Activated CD4-positive, alpha-beta T cell treated with anti-CD3 and anti-CD28 coated beads, Interleukin-2, Interleukin-6, amounts not matched to agents 100 ng/mL and 50 ng/mL, durations not matched to agents 16 hours and 8 hours (primary cell): ENCODE data around the gene TMEFF2.
"Not testable (repeated sequence)": the region's sequence is repeated elsewhere in the genome, so short reads cannot be mapped to it uniquely, and the experiment has no call there.

Experiments
- DNase-seq: peaks from one replicate; pipeline ENCODE4 v3.0.0-alpha.2; 2020

TMEFF2 gene

DNA sequence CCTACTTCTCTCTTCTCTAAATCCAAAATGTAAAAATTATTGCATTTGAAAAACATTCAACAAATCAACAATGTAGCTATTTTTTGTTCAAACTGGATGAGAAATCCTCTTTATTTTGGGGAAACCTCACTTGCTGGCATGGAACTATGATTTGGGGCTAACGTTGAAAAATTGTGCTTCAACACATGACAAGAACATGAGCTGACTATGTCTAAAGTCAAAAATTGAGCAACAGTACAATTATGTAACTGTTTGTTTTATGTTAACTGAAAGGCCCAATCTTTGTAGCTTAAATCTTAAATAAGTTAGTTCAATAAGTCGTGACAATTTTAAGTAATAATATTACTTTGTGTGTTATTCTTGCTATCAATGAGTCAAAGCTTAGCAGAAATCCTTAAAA lies 67.3 kb downstream of the TMEFF2 start:
- no peak for DNase-seq

- no peak for DNase-seq
These were observed 67.8 kb downstream of the TMEFF2 start for GRCh38 chr2:192126912-192127311.

DNA sequence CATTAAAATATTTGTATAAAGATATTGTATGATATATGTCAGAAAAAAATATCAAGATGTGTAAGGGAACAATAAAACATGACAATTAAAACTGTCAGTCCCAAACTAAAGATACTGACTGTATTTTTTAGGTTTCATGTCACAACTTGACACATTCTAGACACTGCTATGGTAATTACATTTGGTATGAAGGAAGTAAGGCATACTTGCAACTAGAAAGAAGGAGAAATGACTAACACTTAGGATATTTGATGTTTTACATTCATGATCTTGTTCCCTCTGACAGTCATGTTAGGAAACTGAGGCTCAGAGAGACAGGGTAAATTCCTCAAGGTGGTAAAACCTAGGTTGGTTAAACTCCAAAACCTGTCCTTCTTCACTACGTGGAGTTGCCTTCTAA lies 68.3 kb downstream of the TMEFF2 start:
- no peak for DNase-seq

GRCh38 chr2:192124571-192124970 lies 70.2 kb downstream of the TMEFF2 start:
- DNase-seq = no peak

DNA sequence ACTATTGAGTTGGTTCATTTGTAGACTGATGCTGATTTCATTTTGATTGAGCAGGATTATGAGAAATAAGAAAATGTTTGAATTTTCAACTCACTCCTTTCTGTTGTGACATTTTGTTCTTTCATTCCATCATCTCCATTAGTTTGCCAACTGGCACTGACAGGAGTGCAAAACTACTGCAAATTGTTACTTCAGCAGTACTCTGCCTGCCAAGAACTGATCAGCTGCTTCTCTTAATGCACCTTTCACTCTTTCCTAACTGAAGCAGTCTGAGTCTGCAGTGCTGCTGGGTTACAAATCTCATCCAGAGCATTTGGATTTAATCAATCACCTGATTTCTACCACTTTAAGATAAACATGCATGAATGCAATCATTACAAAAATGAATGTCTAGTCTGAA lies 70.9 kb downstream of the TMEFF2 start:
- no peak for DNase-seq

- DNase-seq = no peak
These were observed 71.8 kb downstream of the TMEFF2 start for GRCh38 chr2:192122946-192123345.

DNA sequence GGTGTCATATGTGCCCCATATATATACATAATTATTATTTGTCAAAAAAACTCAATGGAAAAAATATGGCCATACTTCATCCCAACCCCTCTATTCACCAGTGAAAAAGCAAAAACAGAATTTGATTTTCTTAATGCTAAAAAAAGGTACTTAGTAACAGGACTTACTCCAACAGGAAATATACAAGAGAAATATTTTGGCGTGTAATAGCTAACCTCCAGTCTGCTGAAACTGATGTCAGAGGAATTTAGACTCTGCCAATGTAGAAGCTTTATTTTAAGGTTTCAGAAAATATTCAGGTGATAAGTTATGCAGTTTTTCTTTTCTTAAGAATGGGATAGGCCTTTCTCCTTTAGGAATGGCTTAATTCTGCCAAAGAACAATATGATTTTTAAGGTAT lies 72.6 kb downstream of the TMEFF2 start:
- DNase-seq = no peak

DNA sequence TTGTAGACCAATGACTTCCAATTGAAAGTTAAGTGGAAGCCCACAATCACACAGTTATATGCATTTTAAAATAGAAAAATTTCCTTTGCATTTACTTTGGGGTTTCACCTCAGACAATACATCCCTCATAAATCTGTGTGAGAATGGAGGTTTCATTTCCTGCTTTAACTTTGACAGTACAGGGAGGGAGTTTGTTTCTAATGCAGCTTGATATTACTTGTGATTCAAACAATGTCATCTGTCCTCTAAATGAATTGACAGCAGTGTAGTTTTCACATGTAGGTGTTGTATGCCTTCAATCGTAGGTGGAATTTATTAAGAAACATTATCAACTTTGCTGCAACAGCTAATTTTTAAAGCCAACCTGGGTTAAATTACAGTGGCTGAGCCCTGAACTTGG lies 75.2 kb downstream of the TMEFF2 start:
- no peak for DNase-seq

- DNase-seq = no peak
These were observed 77.0 kb downstream of the TMEFF2 start for GRCh38 chr2:192117705-192118104.

DNA sequence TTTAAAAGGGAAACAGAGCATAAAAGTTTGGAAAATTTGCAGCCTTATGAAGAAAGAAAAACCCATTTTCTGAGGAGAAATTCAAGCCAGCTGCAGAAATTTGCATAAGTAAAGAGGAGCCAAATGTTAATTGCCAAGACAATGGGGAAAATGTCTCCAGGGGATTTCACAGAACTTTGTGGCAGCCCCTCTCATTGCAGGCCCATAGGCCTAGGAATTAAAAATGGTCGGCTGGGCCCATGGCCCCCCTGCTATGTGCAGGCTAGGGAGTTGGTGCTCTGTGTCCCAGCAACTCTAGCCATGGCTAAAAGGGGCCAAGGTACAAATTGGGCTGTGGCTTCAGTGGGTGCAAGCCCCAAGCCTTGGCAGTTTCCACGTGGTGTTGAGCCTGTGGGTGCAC lies 83.2 kb downstream of the TMEFF2 start:
- DNase-seq = not testable (repeated sequence)

DNA sequence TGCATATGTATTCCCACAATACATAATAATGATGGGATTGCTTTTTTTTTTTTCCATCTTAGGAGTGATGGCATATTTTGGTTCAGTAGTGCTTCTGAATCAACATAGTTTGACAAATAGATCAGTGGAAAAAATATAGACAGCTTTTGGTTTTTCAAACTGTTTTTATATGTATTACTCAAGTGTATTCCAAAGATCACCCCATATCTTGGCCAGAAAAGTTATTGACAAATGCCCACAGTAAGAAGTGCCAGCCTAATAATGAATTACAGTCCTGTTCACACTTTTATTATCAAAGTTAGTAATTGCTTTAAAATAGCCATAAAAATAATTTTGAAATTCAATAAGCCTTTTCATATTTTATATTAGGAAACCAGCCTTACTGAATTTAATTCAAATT lies 95.0 kb downstream of the TMEFF2 start:
- DNase-seq = no peak

- DNase-seq = no peak
These were observed 95.8 kb downstream of the TMEFF2 start for GRCh38 chr2:192098814-192099491.

GRCh38 chr2:192091476-192091875 lies 103.3 kb downstream of the TMEFF2 start:
- DNase-seq = no peak

- no peak for DNase-seq
These were observed 103.8 kb downstream of the TMEFF2 start for GRCh38 chr2:192090911-192091310.

GRCh38 chr2:192087398-192087958 lies 107.3 kb downstream of the TMEFF2 start:
- DNase-seq = no peak

DNA sequence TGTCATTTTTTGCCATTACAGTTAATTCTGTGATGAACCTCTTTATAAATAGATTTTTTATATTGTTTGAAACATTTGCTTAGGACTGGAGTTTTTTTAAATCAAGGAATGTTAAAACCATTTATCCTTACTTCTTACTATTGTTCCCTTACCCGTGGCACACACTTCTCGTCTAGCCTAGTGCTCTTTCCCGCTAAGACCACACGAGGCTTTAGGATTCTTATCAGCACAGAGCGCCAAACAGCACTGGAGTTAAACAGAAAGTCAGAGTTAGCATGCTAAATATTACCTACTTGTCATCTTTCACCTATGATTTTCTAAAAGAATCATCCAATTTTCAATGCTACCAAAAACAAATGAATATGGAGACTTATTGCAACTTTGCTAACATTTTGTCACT lies 112.6 kb downstream of the TMEFF2 start:
- DNase-seq = no peak

GRCh38 chr2:192080096-192080495 lies 114.6 kb downstream of the TMEFF2 start:
- DNase-seq = not testable (repeated sequence)

GRCh38 chr2:192073878-192074277 lies 120.9 kb downstream of the TMEFF2 start:
- DNase-seq = no peak

GRCh38 chr2:192072778-192073177 lies 122.0 kb downstream of the TMEFF2 start:
- no peak for DNase-seq

GRCh38 chr2:192072261-192072660 lies 122.5 kb downstream of the TMEFF2 start:
- DNase-seq = no peak

GRCh38 chr2:192070099-192070498 lies 124.6 kb downstream of the TMEFF2 start:
- no peak for DNase-seq

DNA sequence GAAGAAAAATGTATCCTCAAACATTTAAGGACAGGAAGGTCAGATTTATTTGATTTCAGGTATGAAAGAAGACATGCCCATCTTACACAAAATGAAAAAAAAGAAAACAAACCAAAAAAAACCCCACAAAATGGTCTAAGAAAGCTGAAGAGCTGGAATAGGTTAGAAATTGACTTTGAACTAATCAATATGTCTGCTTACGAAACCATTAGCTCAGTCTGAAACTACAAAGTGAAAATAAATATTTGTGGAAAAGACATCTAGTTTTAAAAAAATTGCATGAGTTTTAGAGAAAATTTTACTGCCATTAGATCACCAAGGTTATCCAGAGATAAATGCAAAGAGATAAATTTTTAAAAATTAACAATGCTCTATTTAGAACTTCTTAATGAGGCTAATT lies 125.3 kb downstream of the TMEFF2 start:
- DNase-seq = no peak

GRCh38 chr2:192068966-192069365 lies 125.8 kb downstream of the TMEFF2 start:
- DNase-seq = no peak

GRCh38 chr2:192067631-192068030 lies 127.1 kb downstream of the TMEFF2 start:
- no peak for DNase-seq

DNA sequence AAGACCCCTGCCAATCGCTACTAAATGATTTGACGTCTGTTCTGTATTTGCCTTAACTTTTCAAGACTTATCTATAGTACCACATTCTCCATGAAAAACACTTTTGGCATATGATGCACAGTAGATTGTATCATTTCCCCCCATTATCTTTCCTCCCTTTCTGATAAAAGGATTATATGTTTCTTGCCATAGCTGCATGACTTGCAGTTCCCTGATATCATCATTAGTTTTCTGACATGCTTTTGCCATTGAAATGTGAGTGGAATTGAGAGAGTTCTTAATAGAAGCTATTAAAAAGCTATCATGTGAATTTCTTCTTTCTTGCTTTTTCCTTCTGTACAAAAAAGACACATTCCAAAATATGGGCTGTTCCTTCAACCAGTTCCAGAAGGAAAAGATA lies 130.3 kb downstream of the TMEFF2 start:
- DNase-seq = no peak
